GM18907 (cell line): Measurements from ENCODE around the gene COLEC12.
"Not testable (repeated sequence)": the region's sequence is repeated elsewhere in the genome, so short reads cannot be mapped to it uniquely, and the experiment has no call there.

ENCODE experiments used
- ATAC-seq: cut with Tn5 transposase; IDR thresholded peaks from one replicate; pipeline ENCODE4 v1.9.1; 2021; ENCODE audit warnings: mild to moderate bottlenecking, moderate library complexity; ENCODE audit not compliant: unreplicated experiment

The COLEC12 gene

DNA sequence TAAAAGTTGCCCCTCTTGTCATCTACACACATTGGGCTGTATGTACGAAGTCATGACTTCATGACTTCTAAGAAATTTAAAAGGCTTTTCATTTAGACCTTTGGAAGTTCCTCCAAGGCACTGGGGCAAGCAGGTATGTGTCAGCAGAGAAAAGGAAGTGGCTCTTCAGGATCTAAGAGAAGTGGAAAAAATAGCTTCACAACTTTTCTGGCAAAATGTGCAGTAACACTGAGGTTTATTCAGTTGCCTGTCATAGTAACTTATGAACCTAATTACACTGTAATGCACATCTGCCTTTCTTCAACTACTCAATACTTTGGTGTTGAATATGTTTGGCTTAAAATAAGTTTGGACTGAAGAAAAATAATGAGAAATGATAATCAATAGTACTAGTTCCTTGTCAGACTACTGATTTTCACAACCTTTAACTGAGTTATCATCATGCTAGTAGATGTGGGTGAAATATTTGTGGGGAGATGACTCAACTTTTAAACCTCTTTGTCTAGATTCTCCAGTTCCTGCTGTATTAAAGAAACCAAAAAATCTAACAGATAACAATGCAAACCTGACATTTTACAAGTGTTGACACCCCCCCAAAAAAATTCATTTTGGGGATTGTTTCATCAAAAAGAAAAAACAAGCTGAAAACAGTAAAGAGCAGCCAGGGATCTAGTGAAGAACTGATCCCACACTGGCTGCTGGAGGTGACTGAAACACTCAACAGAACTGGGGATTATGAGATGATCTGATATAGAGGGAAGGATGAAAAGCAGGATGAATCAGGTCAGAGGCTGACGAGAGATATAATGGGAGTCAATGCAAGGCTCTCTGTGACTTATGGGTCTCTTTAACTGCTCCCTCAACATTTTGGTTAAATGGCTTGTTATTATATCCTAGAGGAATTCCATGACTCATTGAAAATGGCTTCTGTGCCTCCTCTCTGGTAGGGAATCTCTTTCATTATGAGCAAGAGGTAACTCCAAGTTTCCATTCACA, 84.6 kb downstream of the COLEC12 start:
- no peak for ATAC-seq

DNA sequence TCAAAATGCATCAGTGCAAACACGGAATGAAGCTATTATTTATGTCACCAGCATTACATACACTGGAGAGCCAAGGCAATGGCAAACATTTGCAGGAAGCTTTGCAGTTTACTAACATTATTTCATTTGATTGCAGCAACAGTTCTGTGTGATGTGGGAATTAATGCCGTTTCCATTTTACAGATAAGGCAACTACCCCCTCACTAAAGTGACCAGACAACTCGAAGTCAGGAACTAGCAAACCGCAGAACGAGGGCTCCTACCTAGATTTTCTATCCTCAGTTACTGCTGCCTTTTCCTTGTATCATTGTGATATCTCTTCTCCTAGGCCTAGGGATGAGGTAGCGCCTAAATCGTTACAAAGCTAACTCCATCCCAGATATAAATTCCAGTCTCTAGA, 85.5 kb downstream of the COLEC12 start:
- no peak for ATAC-seq

DNA sequence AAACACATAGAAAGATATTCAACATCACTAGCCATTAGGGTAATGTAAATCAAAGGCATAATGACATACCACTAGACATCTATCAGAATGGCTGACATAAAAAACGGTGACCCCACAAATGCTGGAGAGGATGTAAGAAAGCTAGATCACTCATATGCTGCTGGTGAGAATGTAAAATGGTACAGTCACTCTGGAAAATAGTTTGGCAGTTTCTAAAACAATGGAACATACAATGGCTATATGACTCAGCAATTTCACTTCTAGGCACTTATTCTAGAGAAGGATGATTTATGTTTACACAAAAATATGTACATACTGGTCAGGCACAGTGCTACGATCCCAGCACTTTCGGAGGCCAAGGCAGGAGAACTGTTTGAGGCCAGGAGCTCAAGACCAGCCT, 87.3 kb downstream of the COLEC12 start:
- ATAC-seq = no peak

- ATAC-seq = no peak
Observed at GRCh38 chr18:410047-410455, 90.5 kb downstream of the COLEC12 start.

- ATAC-seq = no peak
Observed at GRCh38 chr18:408367-408766, 92.1 kb downstream of the COLEC12 start.

- no peak for ATAC-seq
Observed at GRCh38 chr18:407626-408224, 92.8 kb downstream of the COLEC12 start.

DNA sequence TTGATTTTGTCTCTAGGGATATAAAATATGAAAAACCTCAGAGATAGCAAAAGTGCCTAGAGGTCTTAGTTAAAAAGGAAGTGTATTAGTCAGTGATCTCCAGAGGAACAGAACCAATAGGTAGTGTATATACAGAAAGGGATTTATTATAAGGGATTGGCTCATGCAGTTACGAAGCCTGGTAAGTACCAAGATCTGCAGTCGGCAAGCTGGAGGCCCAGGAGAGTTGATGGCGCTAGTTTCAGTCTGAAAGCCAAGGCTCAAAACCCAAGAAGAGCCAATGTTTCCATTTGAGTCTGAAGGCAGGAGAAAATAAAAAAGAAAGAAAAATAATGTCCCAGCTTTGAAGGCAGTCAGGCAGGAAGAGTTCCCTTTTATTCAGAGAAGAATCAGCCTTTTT, 93.3 kb downstream of the COLEC12 start:
- ATAC-seq = no peak

DNA sequence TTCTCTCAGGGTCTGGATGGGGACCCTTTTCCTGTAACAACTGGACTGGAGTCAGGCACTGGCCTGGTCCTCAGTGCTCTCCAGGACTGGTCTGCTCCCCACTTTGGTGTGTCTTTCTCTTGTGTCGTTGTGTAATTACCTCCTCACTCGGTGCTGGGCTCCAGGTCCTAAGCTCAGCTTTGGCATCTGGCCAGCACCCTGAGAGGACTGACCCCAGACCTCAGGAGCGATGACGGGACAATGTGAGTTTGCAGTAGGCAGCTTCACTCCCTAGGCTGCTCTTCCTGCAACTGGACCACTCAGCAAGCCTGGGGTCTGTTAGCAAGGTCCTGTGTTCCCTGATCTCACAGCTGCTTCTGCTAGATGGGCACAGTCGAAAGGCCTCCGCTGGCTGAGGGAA, 93.8 kb downstream of the COLEC12 start:
- ATAC-seq = no peak

DNA sequence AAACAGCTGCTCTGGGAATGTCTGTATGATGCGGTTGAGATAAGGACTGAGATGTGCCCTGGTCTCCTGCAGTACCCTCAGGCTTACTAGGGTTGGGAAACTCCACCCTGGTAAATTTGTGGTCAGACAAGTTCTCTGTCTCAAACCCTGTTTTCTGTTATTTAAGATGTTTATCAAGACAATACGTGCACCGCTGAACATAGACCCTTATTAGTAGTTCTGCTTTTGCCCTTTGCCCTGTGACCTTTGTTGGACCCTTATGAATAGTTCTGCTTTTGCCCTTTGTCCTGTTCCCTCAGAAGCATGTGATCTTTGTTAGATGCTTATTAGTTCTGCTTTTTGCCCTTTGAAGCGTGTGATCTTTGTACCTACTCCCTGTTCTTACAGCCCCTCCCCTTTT, 95.5 kb downstream of the COLEC12 start:
- not testable (repeated sequence) for ATAC-seq

DNA sequence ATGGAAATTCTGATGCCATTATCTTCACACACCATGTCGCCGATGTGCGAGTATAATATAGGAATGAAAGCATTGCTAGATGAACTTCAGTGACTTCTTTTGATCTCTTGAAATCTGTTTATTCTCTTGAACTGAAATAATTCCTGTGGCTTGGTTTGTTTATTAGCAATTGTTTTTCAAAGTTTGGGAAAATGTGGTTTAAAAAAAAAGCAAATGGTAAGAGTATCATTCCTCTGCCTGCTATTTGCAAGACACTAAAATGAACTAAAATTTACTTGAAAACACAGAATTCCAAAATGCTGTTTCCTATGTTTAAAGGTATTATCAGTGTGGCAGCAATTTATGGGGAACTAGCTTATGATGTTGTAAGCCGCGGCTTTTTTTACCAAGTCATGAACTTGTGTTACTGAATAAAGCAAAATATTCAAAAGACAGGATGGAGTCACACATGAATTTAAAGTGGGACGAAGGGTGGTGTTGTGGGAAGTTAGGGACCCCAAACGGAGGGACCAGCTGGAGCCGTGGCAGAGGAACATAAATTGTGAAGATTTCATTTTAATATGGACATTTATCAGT, 96.4 kb downstream of the COLEC12 start:
- no peak for ATAC-seq

DNA sequence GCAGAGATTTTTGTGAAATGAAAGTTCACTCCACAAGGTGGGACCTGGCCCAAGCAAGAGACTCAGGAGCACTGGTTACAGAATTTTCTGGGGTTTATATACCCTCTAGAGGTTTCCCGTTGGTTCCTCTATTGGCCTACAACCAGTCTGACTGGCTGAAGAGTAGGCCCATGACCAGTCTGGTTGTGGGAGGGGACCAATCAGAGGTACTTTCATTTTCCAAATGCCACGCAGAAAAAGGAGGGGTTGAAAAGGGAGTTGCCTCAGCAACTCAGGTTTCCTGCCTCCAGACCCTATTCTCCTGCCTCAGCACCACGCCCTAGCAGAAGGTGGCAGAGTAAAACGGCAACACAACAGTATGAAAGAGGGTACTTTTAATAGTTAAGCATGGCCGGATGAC, 98.4 kb downstream of the COLEC12 start:
- no peak for ATAC-seq

DNA sequence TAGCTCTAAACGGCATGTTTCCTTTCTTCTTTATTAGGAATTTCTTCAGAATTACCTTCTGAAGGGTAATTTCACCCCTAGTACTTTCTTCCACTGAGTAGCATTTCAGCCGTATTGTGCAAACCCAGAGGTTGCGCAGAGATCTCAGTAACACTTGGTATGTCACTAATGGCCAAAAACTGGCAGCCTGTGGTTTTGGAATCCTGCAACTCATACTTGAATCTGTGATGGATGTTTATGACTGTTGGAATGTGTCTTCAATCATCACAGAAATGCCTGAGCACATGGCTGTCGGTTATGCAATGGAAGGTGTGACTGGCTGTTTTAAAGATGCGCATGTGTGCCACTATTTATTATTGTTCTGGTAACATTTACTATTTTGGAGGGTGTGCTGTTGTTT, 100.0 kb downstream of the COLEC12 start:
- no peak for ATAC-seq

- no peak for ATAC-seq
Observed at GRCh38 chr18:399631-400135, 100.8 kb downstream of the COLEC12 start.

DNA sequence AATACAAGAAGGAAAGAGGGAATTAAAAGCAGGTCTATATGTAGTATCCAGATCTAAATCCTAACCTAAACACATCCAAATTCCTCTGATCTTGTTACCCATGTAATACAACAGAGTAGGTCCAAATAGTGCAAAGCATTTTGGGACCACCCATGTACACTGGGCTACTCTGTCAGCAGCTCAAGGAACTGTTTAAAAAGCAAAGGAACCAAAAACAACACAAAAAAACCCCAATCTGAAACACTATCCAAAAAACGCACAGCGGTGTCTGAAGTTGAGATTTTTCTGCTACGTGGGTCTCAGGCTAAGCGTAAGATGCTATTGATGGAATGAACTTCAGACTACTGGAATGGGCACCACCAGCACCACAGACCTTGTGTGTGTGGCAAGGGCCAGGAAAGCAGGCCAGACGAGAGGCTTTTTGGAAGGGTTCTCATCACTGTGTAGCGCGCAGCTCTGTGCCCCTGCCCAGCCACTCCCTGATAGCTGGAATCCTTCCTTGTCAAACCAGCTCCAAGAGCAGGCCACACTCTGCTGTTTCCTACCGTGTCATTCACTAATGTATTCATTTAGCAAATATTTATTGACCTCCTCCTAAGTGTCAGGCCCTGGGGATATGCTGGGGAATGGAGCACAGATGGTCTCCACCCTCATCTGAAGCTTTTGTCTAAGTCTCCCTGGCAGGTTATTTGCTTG, 101.4 kb downstream of the COLEC12 start:
- no peak for ATAC-seq

- ATAC-seq = no peak
Observed at GRCh38 chr18:396556-396955, 103.9 kb downstream of the COLEC12 start.

GRCh38 chr18:396251-396555, 104.3 kb downstream of the COLEC12 start:
- ATAC-seq = no peak

GRCh38 chr18:395456-396250, 104.8 kb downstream of the COLEC12 start:
- no peak for ATAC-seq

- ATAC-seq = no peak
Observed at GRCh38 chr18:394987-395362, 105.5 kb downstream of the COLEC12 start.

DNA sequence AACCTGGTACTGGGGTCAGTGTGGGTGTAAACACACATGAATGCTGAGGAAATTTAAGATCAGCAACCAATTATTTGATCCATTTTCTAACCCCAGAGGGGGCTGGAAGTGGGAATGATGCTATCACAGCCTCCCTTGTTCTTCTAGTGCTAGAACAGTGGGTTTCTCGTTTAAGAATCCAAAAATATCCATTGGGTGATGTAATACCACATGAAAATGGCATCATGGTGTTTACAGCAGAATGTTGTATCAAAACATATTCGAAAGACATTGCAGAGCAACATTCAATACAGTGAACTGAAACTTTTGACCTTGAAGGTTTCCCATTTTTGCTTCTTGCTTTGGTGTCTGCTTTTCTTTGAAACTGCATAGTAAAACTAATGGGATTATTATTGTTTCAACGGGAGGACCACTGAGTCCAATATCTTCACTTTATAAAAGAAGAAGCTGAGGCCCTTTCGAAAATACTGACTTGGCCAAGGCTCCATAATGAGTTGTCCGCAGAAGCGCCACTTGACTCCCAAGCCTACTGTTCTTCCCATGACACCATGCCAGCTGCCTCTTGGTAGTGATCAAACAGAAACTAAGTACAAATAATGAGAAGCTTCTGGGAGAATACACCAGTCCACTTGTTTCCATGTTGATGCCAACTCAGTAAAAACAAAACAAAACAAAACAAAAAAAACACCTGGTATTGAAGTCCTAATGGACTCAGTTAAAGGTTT, 106.1 kb downstream of the COLEC12 start:
- no peak for ATAC-seq

GRCh38 chr18:393574-393957, 106.9 kb downstream of the COLEC12 start:
- no peak for ATAC-seq
